Fibroblast of skin of left biceps (primary cell): Measurements from ENCODE around the gene KCNK18.

ENCODE experiments used
- DNase-seq, 2 experiments: peaks; one replicate each; pipeline ENCODE4 v3.0.0-alpha.2; 2013; ENCODE audit warnings: low read depth in 2 of 2

The KCNK18 gene

DNA sequence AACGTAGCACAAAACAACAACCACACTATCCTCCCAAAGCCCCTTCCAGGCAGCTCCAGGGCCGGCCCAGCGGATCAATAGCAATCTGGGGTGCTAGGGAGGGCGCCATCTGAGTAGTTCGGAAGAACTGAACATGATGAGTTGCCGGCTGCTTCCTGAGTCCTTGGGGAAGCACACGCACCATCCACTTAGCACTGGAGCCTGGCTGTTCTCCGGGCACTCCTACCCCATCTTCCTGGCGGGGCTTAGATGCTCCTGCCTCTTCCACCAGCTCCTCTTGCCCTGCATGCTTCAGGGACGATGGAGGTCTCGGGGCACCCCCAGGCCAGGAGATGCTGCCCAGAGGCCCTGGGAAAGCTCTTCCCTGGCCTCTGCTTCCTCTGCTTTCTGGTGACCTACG is at the start of gene KCNK18:
Gene KCNK18, plus strand, starts transcription at position 301 of the 400 bp plus-strand sequence. Its CDS starts 0 bp downstream, at position 301.
- no peak for DNase-seq

DNA sequence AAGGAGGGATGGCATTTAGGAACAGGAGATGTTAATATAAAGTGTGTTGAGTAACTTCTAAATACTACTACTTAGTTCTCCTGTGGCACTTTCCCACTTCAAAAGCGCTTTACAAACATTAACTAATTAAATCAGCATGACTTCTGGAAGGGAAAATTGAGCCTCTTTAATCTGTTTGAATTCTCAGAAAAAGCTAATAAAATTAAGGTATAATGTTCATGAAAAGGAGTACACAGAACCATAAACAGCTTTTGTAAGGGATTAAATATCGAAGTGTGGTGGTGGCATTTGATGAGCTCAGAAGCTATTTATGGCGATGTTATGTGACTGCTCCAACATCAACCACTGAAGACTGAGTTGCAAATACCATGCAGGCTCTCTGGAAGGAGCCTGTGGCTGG is 49.0 kb upstream of the KCNK18 start:
- DNase-seq: no peak

- DNase-seq: no peak
These were observed 44.6 kb upstream of the KCNK18 start for GRCh38 chr10:117152668-117153067.

GRCh38 chr10:117158297-117158696 is 39.0 kb upstream of the KCNK18 start:
- DNase-seq: no peak

DNA sequence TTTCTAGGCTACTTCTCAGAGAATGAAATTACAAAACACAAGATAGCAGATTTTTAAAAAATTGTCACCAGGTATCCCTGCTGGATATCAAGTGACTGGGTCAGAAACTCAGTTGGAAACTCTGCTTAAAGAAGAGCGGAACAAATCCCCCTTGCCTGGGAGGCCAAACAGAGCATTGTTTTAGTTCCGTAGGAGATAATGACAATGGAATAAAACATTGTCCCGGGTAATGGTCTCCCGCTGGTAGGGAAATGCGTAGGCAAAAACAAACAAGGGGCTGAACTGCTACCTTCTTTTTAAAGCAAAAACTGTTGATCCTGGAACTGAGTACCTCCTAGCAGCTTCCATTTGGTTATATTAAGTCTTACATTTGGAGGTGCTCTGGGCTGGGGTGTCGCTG is 37.9 kb upstream of the KCNK18 start:
- DNase-seq: no peak

DNA sequence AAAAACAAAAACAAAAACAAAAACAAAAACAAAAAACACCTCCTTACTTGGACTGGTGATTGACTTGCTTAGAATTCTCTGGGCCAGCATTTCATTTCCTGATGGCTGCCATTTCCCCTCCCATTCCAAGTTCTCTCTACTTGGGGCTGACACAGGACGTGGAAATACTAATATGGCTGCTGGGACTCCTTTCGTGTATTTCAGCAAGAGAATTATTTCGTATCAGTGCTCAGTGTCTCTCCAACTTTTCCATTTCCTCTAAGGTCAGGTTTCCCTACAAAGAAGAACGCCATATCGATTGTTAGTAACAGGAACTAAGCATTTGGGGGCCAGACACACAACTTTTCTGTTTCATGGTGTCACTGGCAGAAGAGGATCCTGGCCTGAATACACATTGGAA is 36.7 kb upstream of the KCNK18 start:
- no peak for DNase-seq

DNA sequence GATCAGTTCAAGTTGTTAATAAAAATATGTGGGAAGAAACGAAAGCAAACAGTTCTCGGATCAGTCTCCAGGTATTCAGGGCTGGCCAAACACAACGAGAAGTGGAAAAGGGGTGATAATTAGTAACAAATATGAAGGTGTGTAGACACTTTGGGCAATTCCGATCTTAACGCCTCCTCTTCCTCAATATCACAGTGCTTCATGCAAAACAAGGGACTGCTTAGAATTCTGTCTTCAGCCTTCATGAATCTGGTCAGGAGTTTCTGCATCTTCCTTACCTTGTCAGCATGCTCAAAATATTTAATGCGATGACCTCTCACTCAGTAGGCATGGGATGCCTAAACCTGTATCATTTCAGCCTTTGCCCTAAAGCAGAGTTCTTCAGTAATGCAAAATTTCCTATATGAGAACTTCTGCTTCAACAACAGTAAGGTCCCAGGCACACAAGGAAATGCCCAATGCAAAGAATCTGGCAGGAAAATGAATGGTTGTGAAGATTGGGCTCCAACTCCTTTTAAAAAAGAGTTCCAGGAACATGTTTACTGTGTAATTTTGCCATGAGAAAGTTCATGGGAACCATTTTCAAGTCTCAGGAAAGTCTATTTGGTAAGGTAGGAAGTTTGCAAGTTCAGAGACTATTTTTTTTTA is 35.8 kb upstream of the KCNK18 start:
- no peak for DNase-seq

- no peak for DNase-seq
These were observed 34.9 kb upstream of the KCNK18 start for GRCh38 chr10:117162093-117163060.

GRCh38 chr10:117163061-117163953 is 34.0 kb upstream of the KCNK18 start:
- no peak for DNase-seq

DNA sequence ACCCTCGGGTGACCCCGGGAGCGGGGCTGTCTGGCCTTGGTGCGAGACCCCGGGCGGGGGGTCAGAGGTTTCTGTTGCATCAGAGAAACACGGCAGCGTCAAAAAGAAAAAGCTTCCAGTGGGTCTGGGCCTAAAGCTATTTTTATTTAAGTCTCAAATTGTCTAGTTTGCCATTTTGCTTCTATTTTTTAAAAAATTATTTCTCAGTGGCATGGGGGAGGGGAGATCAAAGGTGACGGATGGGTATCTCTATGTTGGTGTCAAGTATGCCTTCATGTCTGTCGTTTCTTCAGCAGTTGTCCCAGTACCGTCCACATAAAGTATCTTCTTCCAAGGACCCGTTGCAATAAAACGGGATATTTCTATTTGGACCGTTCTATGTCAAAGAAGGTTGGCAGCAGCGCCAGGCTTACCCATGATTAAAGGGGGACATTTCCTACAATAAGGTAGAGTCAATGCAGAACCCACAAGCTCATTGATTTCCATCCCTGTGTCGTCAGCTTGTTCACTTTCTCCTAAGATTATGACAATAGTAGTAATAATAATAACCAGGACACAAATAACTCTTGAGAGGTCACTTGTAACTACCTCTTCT is 33.2 kb upstream of the KCNK18 start:
- DNase-seq: no peak

DNA sequence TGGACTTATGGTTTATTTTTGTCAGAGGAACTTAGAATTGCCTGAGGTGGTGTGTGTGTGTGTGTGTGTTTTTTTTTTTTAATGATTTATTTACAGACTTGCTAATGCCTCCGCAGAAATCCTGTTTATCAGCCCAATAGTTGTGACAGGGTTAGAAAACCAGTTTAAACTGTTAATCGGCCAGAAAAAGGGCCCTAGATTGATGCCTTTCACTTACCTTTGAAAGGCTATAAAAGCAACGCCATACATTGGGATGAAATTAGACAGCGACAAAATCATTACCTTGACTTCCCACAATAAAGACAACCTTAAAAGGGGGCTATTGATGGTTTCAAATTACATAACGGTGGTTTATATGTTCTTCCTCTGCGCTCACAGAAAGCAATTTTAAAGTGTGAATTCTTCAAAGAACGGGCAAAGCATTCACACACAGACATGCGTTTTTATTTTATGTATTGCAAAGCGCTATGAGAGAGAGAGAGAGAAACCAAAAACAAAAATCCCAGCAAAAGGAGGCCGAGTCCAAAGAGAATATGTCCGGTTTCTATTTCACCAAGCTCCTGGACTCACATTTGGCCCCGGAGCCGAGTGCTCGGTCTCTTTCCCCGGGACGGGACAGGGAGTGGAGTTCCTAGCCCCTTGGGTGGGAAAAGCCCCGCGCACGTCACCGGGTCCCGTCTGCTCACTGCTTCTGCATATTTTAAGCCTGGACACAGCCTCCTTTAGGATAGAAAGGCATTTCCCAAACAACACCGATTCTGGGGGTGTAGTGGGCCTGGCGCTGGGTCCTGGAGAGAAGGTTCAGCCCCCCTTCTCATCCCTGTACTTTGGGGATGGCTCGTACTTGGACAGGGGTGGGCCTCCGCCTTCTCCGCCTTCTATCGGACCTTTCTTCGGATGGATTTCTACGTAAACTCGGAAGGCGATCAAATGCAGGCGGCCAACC is 32.4 kb upstream of the KCNK18 start:
- no peak for DNase-seq

- peak in 1 of 2 experiments; percentile 2 for DNase-seq
These were observed 31.5 kb upstream of the KCNK18 start for GRCh38 chr10:117165538-117166417.

- no peak for DNase-seq
These were observed 30.6 kb upstream of the KCNK18 start for GRCh38 chr10:117166418-117167345.

DNA sequence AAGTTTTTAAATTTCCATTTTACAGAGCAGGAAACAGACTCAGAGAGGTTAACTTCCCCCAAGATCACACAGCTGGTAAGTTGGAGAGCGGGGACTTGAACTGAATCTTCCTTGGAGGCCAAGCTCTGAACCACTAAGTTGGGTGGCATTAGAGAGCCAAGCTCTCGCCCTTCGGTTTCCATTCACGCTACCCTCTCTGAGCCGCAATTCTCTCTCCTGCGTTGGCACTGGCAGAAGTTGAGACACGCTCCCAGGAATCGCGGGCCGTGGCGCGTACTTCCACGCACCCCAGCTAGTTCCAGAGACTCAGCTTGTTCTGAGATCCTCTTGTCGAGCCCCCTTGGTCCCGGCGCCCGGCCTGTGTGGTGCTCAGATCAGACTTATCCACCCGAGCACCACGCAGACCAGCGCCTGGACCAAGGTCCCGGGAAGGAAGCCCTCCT is 29.9 kb upstream of the KCNK18 start:
- no peak for DNase-seq

- no peak for DNase-seq
These were observed 29.3 kb upstream of the KCNK18 start for GRCh38 chr10:117167789-117168674.

DNA sequence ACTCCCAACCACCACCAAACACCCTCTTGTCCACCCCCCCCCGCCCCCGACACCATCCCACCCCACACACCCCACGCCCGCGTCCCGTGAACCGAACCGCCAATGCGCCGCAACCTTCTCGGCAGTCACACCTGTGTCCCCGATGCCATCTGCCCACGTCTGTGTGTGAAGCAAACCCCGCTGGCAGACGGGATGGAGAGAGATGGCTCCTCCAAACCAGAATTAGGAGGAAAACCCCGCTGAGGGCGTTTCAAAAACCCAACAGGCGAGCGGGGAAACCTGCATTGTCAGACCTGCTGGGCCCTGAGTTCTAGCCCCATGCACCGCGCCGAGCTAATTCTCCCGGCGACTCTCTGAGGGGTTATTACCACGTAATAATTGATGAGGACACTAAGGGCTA is 28.6 kb upstream of the KCNK18 start:
- no peak for DNase-seq

GRCh38 chr10:117169480-117169879 is 27.8 kb upstream of the KCNK18 start:
- DNase-seq: no peak
